Endothelial cell of umbilical vein (primary cell): ENCODE data around the gene CPNE5. TPM values are rescaled to one million over a fixed set of nuclear protein-coding genes. Genes with fewer than 3 reads are reported as not detected.
A peak's percentile ranks its signal among the peaks of the same experiment; 100 is the strongest.

Source experiments
- BruUV-seq: library from RNA; stranded (reverse); fragments of 400-500 nt; replicated peaks from 2 replicates; lab custom pipeline; 2021; lab: Mats Ljungman, UMichigan
- CTCF ChIA-PET: fragments of 300-600, 350-600 bp; sonication (Branson Sonifier 250); formaldehyde crosslinking; loops from one replicate; lab custom pipeline; 2021; ENCODE audit warnings: antibody characterized with exemption, inconsistent platforms; lab: Charles Lee
- POLR2A ChIA-PET: fragments of 300-600, 350-600 bp; sonication (Branson Sonifier 250); formaldehyde crosslinking; loops from one replicate; lab custom pipeline; 2021; ENCODE audit warnings: antibody characterized with exemption, inconsistent platforms; lab: Charles Lee
- DNase-seq: peaks from one replicate; pipeline ENCODE4 v3.0.0-alpha.2; 2011; ENCODE audit warnings: low read depth, low spot score
- FAIRE-seq: peaks from 2 replicates; lab custom pipeline; 2011; peaks lifted over from hg19 to GRCh38; lab: Jason Lieb, UNC
- H2AFZ ChIP-seq: 2 replicates; pipeline ENCODE4 v1.6.0; 2012; ENCODE audit warnings: low read depth, low read length, control low read depth, inconsistent platforms
- H3K27ac ChIP-seq: 2 replicates; pipeline ENCODE4 v1.5.1; 2011; ENCODE audit warnings: low read depth, mild to moderate bottlenecking, control low read depth, low read length, moderate library complexity; ENCODE audit not compliant: insufficient read depth
- H3K27me3 ChIP-seq, 2 experiments: 2 replicates each; pipeline versions ENCODE4 v1.6.0 to v1.6.1; 2011; ENCODE audit warnings: low read length in 2 of 2, mixed read lengths in 1 of 2; ENCODE audit not compliant: control insufficient read depth in 2 of 2, insufficient read depth in 2 of 2
- H3K36me3 ChIP-seq, 2 experiments: 2 replicates in 1 of 2; 3 replicates in 1 of 2; pipeline ENCODE4 v1.5.1; 2011; ENCODE audit warnings: low read length in 2 of 2, mild to moderate bottlenecking in 1 of 2, moderate library complexity in 1 of 2; ENCODE audit not compliant: control insufficient read depth in 2 of 2, insufficient read depth in 2 of 2; ENCODE audit errors: extremely low read depth in 1 of 2
- H3K4me1 ChIP-seq: 3 replicates; pipeline ENCODE4 v1.5.1; 2011; ENCODE audit warnings: mild to moderate bottlenecking, low read length; ENCODE audit not compliant: control insufficient read depth, insufficient read depth; ENCODE audit errors: extremely low read depth
- H3K4me2 ChIP-seq: 2 replicates; pipeline ENCODE4 v1.6.1; 2011; ENCODE audit warnings: low read length, control low read depth, mixed read lengths; ENCODE audit not compliant: insufficient read depth
- H3K4me3 ChIP-seq, 3 experiments: fragments of 200-600 bp in 1 of 3; sonication (generic), shearing (Covaris generic) in 1 of 3; replicated peaks in 1 of 3; 2 replicates each; pipeline ENCODE4 v1.5.1; 2011 to 2016; ENCODE audit warnings: control low read depth in 3 of 3, low read length in 3 of 3, mild to moderate bottlenecking in 2 of 3, inconsistent platforms in 1 of 3, low read depth in 1 of 3, moderate library complexity in 1 of 3; ENCODE audit not compliant: insufficient read depth in 1 of 3
- H3K79me2 ChIP-seq: 2 replicates; pipeline ENCODE4 v1.6.0; 2012; ENCODE audit warnings: low read length, inconsistent platforms; ENCODE audit not compliant: control insufficient read depth, insufficient read depth
- H3K9ac ChIP-seq: replicated peaks from 2 replicates; pipeline ENCODE3; 2011; ENCODE audit warnings: low read length, control low read depth; ENCODE audit not compliant: insufficient read depth; ENCODE audit errors: extremely low read depth
- H3K9me1 ChIP-seq: replicated peaks from 3 replicates; pipeline ENCODE4 v1.6.0; 2011; ENCODE audit warnings: mild to moderate bottlenecking, low read length; ENCODE audit not compliant: control insufficient read depth, insufficient read depth; ENCODE audit errors: extremely low read depth
- H3K9me3 ChIP-seq: replicated peaks from 2 replicates; pipeline ENCODE4 v1.5.1; 2012; ENCODE audit warnings: low read length, inconsistent platforms; ENCODE audit not compliant: control insufficient read depth, insufficient read depth
- H4K20me1 ChIP-seq: replicated peaks from 2 replicates; pipeline ENCODE3; 2011; ENCODE audit warnings: mild to moderate bottlenecking, low read length; ENCODE audit not compliant: control insufficient read depth, insufficient read depth; ENCODE audit errors: extremely low read depth
- CTCF ChIP-seq, 2 donors: IDR thresholded peaks; 1 replicate in 1 of 2; 2 replicates in 1 of 2; pipeline ENCODE4 v1.5.1; 2011; ENCODE audit warnings: low read length in 2 of 2, mild to moderate bottlenecking in 2 of 2, moderate library complexity in 2 of 2, control low read depth in 1 of 2, inconsistent platforms in 1 of 2, low read depth in 1 of 2; ENCODE audit not compliant: insufficient read depth in 1 of 2; ENCODE audit errors: extremely low read depth in 1 of 2
- EZH2 ChIP-seq: IDR thresholded peaks from 2 replicates; pipeline ENCODE4 v1.6.1; 2012; ENCODE audit warnings: borderline replicate concordance, low read depth, mild to moderate bottlenecking, moderate library complexity, low read length, inconsistent platforms; ENCODE audit not compliant: severe bottlenecking
- FOS ChIP-seq: IDR thresholded peaks from 2 replicates; pipeline ENCODE4 v1.6.1; 2011; ENCODE audit warnings: mild to moderate bottlenecking, low read length, moderate library complexity, borderline replicate concordance; ENCODE audit not compliant: insufficient read depth
- GATA2 ChIP-seq: IDR thresholded peaks from 2 replicates; pipeline ENCODE4 v1.7.0; 2011; ENCODE audit warnings: low read depth, mild to moderate bottlenecking, moderate library complexity, mixed read lengths, low read length; ENCODE audit not compliant: insufficient read length, insufficient read depth
- JUN ChIP-seq: IDR thresholded peaks from 2 replicates; pipeline ENCODE4 v1.6.1; 2011; ENCODE audit warnings: borderline replicate concordance, low read depth; ENCODE audit not compliant: insufficient read length, insufficient read depth
- MAX ChIP-seq: IDR thresholded peaks from 2 replicates; pipeline ENCODE4 v1.6.1; 2011; ENCODE audit not compliant: insufficient read depth, insufficient read length
- MYC ChIP-seq: IDR thresholded peaks from one replicate; pipeline ENCODE4 v1.6.1; 2011; ENCODE audit warnings: mild to moderate bottlenecking, low read depth, low read length
- POLR2A ChIP-seq: IDR thresholded peaks from 2 replicates; pipeline ENCODE4 v1.6.1; 2012; ENCODE audit warnings: low read depth, mild to moderate bottlenecking, control low read depth, low read length
- POLR2AphosphoS5 ChIP-seq: IDR thresholded peaks from 2 replicates; pipeline ENCODE4 v1.6.1; 2012; ENCODE audit warnings: low read depth, mild to moderate bottlenecking, control low read depth, low read length, moderate library complexity; ENCODE audit not compliant: insufficient read depth
- dilution Hi-C: fragments of 300-500 bp; cut with MboI; formaldehyde crosslinking; loops from one replicate; pipeline ENCODE4 v1.15.0; 2019; ENCODE audit warnings: low sequenced_read_pairs; ENCODE audit not compliant: extremely low pct_ligation_motif_present
- intact Hi-C: fragments of 100-400 bp; cut with micrococcal nuclease; formaldehyde crosslinking; loops from one replicate; pipeline ENCODE4 v1.10.0; 2022
- polyA plus RNA-seq, 4 experiments: library from polyadenylated mRNA; depleted of rRNA in 3 of 4; stranded (reverse) in 3 of 4; unstranded in 1 of 4; fragments of >200 nt; gene quantifications; 2 replicates each; pipeline versions ENCODE4 v1.2.1 to v1.2.3, GENCODE V29; 2011 to 2012; ENCODE audit warnings: missing spikeins in 1 of 4
- total RNA-seq: library from RNA; stranded (reverse); gene quantifications from 2 replicates; pipeline ENCODE4 v1.2.3, GENCODE V29; 2021

Gene CPNE5
- total and polyA plus RNA-seq, 2 donors (not counting 3 experiments of a cell fraction or from before 2014, with no cell fraction given), result 18.8 to 49.4 TPM

DNA sequence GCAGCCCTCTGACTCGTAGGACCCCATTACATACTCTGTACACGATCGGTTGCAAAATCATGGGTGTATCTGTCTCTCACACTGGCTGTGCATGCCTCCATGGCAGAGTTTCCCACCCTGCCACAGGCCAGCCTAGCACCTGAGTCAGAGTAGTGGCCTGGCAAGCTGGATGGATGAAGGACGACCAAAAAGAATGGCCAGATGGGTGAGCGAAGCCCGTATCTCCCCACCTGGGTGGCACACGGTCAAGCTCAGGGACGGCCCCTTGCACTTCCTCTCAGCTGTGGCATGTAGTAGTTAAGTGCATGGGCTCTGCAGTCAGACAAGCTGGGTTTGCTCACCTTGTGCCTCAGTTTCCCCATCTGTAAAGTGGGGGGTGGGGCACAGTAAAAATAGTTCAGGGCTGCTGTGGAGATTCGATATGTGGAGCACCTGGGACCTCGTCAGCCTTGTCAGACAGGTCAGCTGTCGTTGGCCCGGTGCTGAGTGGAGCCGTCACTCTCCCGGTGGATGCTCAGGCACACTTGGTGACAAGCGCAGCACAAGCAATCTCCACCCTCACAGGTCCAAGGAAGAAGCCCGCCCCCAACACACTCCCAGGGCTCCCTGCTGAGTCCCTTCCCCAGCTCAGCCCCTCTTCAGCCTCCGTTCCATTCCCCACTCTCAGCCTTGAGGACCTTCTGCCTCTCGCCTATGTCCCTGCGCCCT lies 12.6 kb downstream of the CPNE5 start:
- Histone ChIP-seq H3K9me3 (no peaks in the 10 kb centered on the region), H3K79me2 (peaks cover 3% of the 10 kb centered on the region), H3K9me1 (no peaks in the 10 kb centered on the region), H2AFZ (no peak overlapping the region), H3K36me3 (peaks cover 0 to 3% of the 10 kb centered on the region in 2 experiments), H3K9ac (peak overlapping the region; percentile 87), H3K4me2 (peak overlapping the region; percentile 45), H3K27ac (peak overlapping the region; percentile 100), H3K4me3 (peak overlapping the region in 1 of 3 experiments; percentile 13), H3K27me3 (no peaks in the 10 kb centered on the region), H3K4me1 (peaks cover 80% of the 10 kb centered on the region), H4K20me1 (no peaks in the 10 kb centered on the region)
- FAIRE-seq (no peak), DNase-seq (no peak)
- intact Hi-C loops, result loop anchor here (1.0 to 2.0 kb wide), 2 partner anchors 25 to 418 kb away; no protein-coding TSS in a partner anchor
- TF ChIP-seq POLR2A (no peak), CTCF (IDR thresholded peaks at IDR 0.05; ENCODE audit: extremely low read depth in 1 of 2, insufficient read depth in 1 of 2, low read depth in 1 of 2, low read length in 2 of 2) (no peak), POLR2AphosphoS5 (no peak), JUN (no peak), MAX (no peak), GATA2 (no peak), FOS (no peak), EZH2 (no peak), MYC (no peak)
- no TSS peak for BruUV-seq
- dilution Hi-C loops, result no loop called here
- CTCF ChIA-PET, result interaction anchor here (4.9 kb wide), 1 partner anchor 24 kb away, joined by 41 read pairs; no protein-coding TSS in a partner anchor
- POLR2A ChIA-PET, result no interaction called here
